Esophagus muscularis mucosa (tissue), 4 donors: ENCODE results near the gene GEMIN8. TPM values are rescaled to one million over a fixed set of nuclear protein-coding genes. Genes with fewer than 3 reads are reported as not detected.
A peak's percentile ranks its signal among the peaks of the same experiment; 100 is the strongest.

Experiments used
- DNase-seq: peaks from one replicate; pipeline ENCODE4 v3.0.0-alpha.2; 2017; ENCODE audit errors: extremely low spot score
- H3K27ac ChIP-seq, 4 donors: fragments of 200-600 bp; sonication (generic); replicated peaks in 1 of 4; 1 replicate in 3 of 4; 2 replicates in 1 of 4; pipeline ENCODE4 v1.5.1; 2016 to 2019; ENCODE audit warnings: mild to moderate bottlenecking in 1 of 4
- H3K27me3 ChIP-seq, 4 donors: fragments of 200-600 bp; sonication (generic); one replicate each; pipeline versions ENCODE4 v1.5.1 to v1.6.0; 2016 to 2019
- H3K36me3 ChIP-seq, 4 donors: fragments of 200-600 bp; sonication (generic); one replicate each; pipeline ENCODE4 v1.5.1; 2016 to 2019
- H3K4me1 ChIP-seq, 4 donors: fragments of 200-600 bp; sonication (generic); one replicate each; pipeline ENCODE4 v1.5.1; 2016 to 2019
- H3K4me3 ChIP-seq, 4 donors: fragments of 200-600 bp; sonication (generic); 1 replicate in 2 of 4; 2 replicates in 2 of 4; pipeline ENCODE4 v1.5.1; 2016 to 2019; ENCODE audit warnings: mild to moderate bottlenecking in 4 of 4, moderate library complexity in 1 of 4
- H3K9me3 ChIP-seq, 4 donors: fragments of 200-600 bp; sonication (generic); 1 replicate in 3 of 4; 2 replicates in 1 of 4; pipeline ENCODE4 v1.5.1; 2016 to 2019
- CTCF ChIP-seq, 3 experiments: fragments of 200-600 bp in 2 of 3; fragments of 450-650 bp in 1 of 3; sonication (generic) in 2 of 3; IDR thresholded peaks; one replicate each; pipeline ENCODE4 v1.5.1; 2017 to 2019; ENCODE audit warnings: antibody characterized with exemption in 3 of 3, mild to moderate bottlenecking in 2 of 3, moderate library complexity in 1 of 3
- EP300 ChIP-seq: sonication (generic); formaldehyde crosslinking; IDR thresholded peaks from one replicate; pipeline ENCODE4 v1.6.1; 2017; ENCODE audit warnings: antibody characterized with exemption
- POLR2A ChIP-seq: fragments of 450-650 bp; IDR thresholded peaks from one replicate; pipeline ENCODE4 v1.6.1; 2017; ENCODE audit warnings: antibody characterized with exemption, moderate library complexity, mild to moderate bottlenecking, low read depth
- POLR2AphosphoS5 ChIP-seq, 2 donors: sonication (generic); formaldehyde crosslinking; IDR thresholded peaks; one replicate each; pipeline ENCODE4 v1.6.1; 2017; ENCODE audit warnings: antibody characterized with exemption in 2 of 2
- WGBS: methylation state at CpG from one replicate; pipeline ENCODE4 v1.1.5; 2018; 5-methylcytosine and 5-hydroxymethylcytosine counted together
- intact Hi-C: fragments of 100-400 bp; cut with DNase I; formaldehyde crosslinking; loops from one replicate; pipeline ENCODE4 v1.15.1; 2023
- total RNA-seq, 4 donors: library from RNA; depleted of rRNA; stranded (reverse); fragments of >200 nt; gene quantifications; one replicate each; pipeline versions ENCODE4 v1.1.0 to v1.2.1, GENCODE V29; 2016

The GEMIN8 gene
- total RNA-seq, 4 donors from 2014 or later: 14.4 to 31.0 (median 25.3) TPM

- Histone ChIP-seq H3K4me1 (peaks cover 11 to 23% (median 18%) of the 10 kb centered on the region in 4 donors), H3K36me3 (no peaks in the 10 kb centered on the region), H3K27ac (peak overlapping the region in 1 of 4 donors; percentile 38), H3K4me3 (no peak overlapping the region), H3K9me3 (no peaks in the 10 kb centered on the region), H3K27me3 (no peaks in the 10 kb centered on the region)
- DNase-seq: no peak
- intact Hi-C loops: loop anchor here (5.0 kb wide), 3 partner anchors 285 to 525 kb away; no protein-coding TSS in a partner anchor
- TF ChIP-seq CTCF (IDR thresholded peaks at IDR 0.05) (peak; percentile 63 to 87 (median 76)), POLR2AphosphoS5 (IDR thresholded peaks at IDR 0.05) (no peak), POLR2A (no peak), EP300 (no peak)
- WGBS: 4% methylated on average over 2 of the region's 2 CpGs
Observed at GRCh38 chrX:14032406-14032805, 2.7 kb upstream of the GEMIN8 start.

GRCh38 chrX:14030174-14030530 is 460 bp upstream of the GEMIN8 start:
- no peaks in the 10 kb centered on the region for H3K36me3 ChIP-seq
- no peaks in the 10 kb centered on the region for H3K9me3 ChIP-seq
- 9% methylated on average over 7 of the region's 7 CpGs for WGBS
- H3K27me3 ChIP-seq: no peaks in the 10 kb centered on the region
- intact Hi-C loops: loop anchor here (2.0 to 5.0 kb wide), 4 partner anchors 131 to 523 kb away; no protein-coding TSS in a partner anchor
- no peak for TF ChIP-seq EP300
- no peak for TF ChIP-seq POLR2AphosphoS5 (IDR thresholded peaks at IDR 0.05)
- TF ChIP-seq POLR2A: no peak
- TF ChIP-seq CTCF (IDR thresholded peaks at IDR 0.05): no peak
- DNase-seq: no peak
- peak overlapping the region; percentile 62 to 67 (median 66) for H3K4me3 ChIP-seq
- H3K4me1 ChIP-seq: peaks cover 16 to 26% (median 20%) of the 10 kb centered on the region in 4 donors
- H3K27ac ChIP-seq: peak overlapping the region; percentile 80 to 88 (median 84)

GRCh38 chrX:14029039-14029424 is 660 bp downstream of the GEMIN8 start:
- 21% methylated on average over 7 of the region's 7 CpGs for WGBS
- Histone ChIP-seq H3K9me3 (no peaks in the 10 kb centered on the region), H3K4me3 (peak overlapping the region; percentile 62 to 67 (median 66)), H3K27me3 (no peaks in the 10 kb centered on the region), H3K36me3 (no peaks in the 10 kb centered on the region), H3K27ac (peak overlapping the region; percentile 80 to 88 (median 84)), H3K4me1 (peaks cover 16 to 26% (median 20%) of the 10 kb centered on the region in 4 donors)
- TF ChIP-seq CTCF (IDR thresholded peaks at IDR 0.05) (no peak), POLR2A (no peak), POLR2AphosphoS5 (IDR thresholded peaks at IDR 0.05) (no peak), EP300 (no peak)
- intact Hi-C loops: no loop called here
- DNase-seq: no peak

- TF ChIP-seq POLR2AphosphoS5 (IDR thresholded peaks at IDR 0.05) (no peak), CTCF (IDR thresholded peaks at IDR 0.05) (no peak), POLR2A (no peak), EP300 (no peak)
- peak overlapping the region in 2 of 4 donors; percentile 62 to 67 for H3K4me3 ChIP-seq
- H3K27ac ChIP-seq: peak overlapping the region; percentile 80 to 88 (median 84)
- 66% methylated on average over 3 of the region's 3 CpGs for WGBS
- no peaks in the 10 kb centered on the region for H3K9me3 ChIP-seq
- intact Hi-C loops: no loop called here
- DNase-seq: no peak
- H3K36me3 ChIP-seq: no peaks in the 10 kb centered on the region
- H3K4me1 ChIP-seq: peaks cover 16 to 26% (median 20%) of the 10 kb centered on the region in 4 donors
- H3K27me3 ChIP-seq: no peaks in the 10 kb centered on the region
Observed at GRCh38 chrX:14028473-14028872, 1.2 kb downstream of the GEMIN8 start.

GRCh38 chrX:14027511-14028019 is 2.1 kb downstream of the GEMIN8 start:
- H3K36me3 ChIP-seq: no peaks in the 10 kb centered on the region
- intact Hi-C loops: no loop called here
- peak overlapping the region in 2 of 4 donors; percentile 21 to 39 for H3K27ac ChIP-seq
- peaks cover 16 to 26% (median 20%) of the 10 kb centered on the region in 4 donors for H3K4me1 ChIP-seq
- no peaks in the 10 kb centered on the region for H3K27me3 ChIP-seq
- H3K9me3 ChIP-seq: no peaks in the 10 kb centered on the region
- no peak for DNase-seq
- no peak overlapping the region for H3K4me3 ChIP-seq
- no peak for TF ChIP-seq CTCF (IDR thresholded peaks at IDR 0.05)
- no peak for TF ChIP-seq POLR2AphosphoS5 (IDR thresholded peaks at IDR 0.05)
- no peak for TF ChIP-seq EP300
- TF ChIP-seq POLR2A: no peak
